Endothelial cell of umbilical vein (primary cell): ENCODE data around the gene LZIC. TPM values are rescaled to one million over a fixed set of nuclear protein-coding genes. Genes with fewer than 3 reads are reported as not detected.

Source experiments
- BruUV-seq: library from RNA; stranded (reverse); fragments of 400-500 nt; replicated peaks from 2 replicates; lab custom pipeline; 2021; lab: Mats Ljungman, UMichigan
- CTCF ChIA-PET: fragments of 300-600, 350-600 bp; sonication (Branson Sonifier 250); formaldehyde crosslinking; loops from one replicate; lab custom pipeline; 2021; ENCODE audit warnings: antibody characterized with exemption, inconsistent platforms; lab: Charles Lee
- POLR2A ChIA-PET: fragments of 300-600, 350-600 bp; sonication (Branson Sonifier 250); formaldehyde crosslinking; loops from one replicate; lab custom pipeline; 2021; ENCODE audit warnings: antibody characterized with exemption, inconsistent platforms; lab: Charles Lee
- DNase-seq: peaks from one replicate; pipeline ENCODE4 v3.0.0-alpha.2; 2011; ENCODE audit warnings: low read depth, low spot score
- FAIRE-seq: peaks from 2 replicates; lab custom pipeline; 2011; peaks lifted over from hg19 to GRCh38; lab: Jason Lieb, UNC
- H2AFZ ChIP-seq: 2 replicates; pipeline ENCODE4 v1.6.0; 2012; ENCODE audit warnings: low read depth, low read length, control low read depth, inconsistent platforms
- H3K27ac ChIP-seq: 2 replicates; pipeline ENCODE4 v1.5.1; 2011; ENCODE audit warnings: low read depth, mild to moderate bottlenecking, control low read depth, low read length, moderate library complexity; ENCODE audit not compliant: insufficient read depth
- H3K27me3 ChIP-seq, 2 experiments: 2 replicates each; pipeline versions ENCODE4 v1.6.0 to v1.6.1; 2011; ENCODE audit warnings: low read length in 2 of 2, mixed read lengths in 1 of 2; ENCODE audit not compliant: control insufficient read depth in 2 of 2, insufficient read depth in 2 of 2
- H3K36me3 ChIP-seq, 2 experiments: 2 replicates in 1 of 2; 3 replicates in 1 of 2; pipeline ENCODE4 v1.5.1; 2011; ENCODE audit warnings: low read length in 2 of 2, mild to moderate bottlenecking in 1 of 2, moderate library complexity in 1 of 2; ENCODE audit not compliant: control insufficient read depth in 2 of 2, insufficient read depth in 2 of 2; ENCODE audit errors: extremely low read depth in 1 of 2
- H3K4me1 ChIP-seq: 3 replicates; pipeline ENCODE4 v1.5.1; 2011; ENCODE audit warnings: mild to moderate bottlenecking, low read length; ENCODE audit not compliant: control insufficient read depth, insufficient read depth; ENCODE audit errors: extremely low read depth
- H3K4me2 ChIP-seq: 2 replicates; pipeline ENCODE4 v1.6.1; 2011; ENCODE audit warnings: low read length, control low read depth, mixed read lengths; ENCODE audit not compliant: insufficient read depth
- H3K4me3 ChIP-seq, 3 experiments: fragments of 200-600 bp in 1 of 3; sonication (generic), shearing (Covaris generic) in 1 of 3; replicated peaks in 1 of 3; 2 replicates each; pipeline ENCODE4 v1.5.1; 2011 to 2016; ENCODE audit warnings: control low read depth in 3 of 3, low read length in 3 of 3, mild to moderate bottlenecking in 2 of 3, inconsistent platforms in 1 of 3, low read depth in 1 of 3, moderate library complexity in 1 of 3; ENCODE audit not compliant: insufficient read depth in 1 of 3
- H3K79me2 ChIP-seq: 2 replicates; pipeline ENCODE4 v1.6.0; 2012; ENCODE audit warnings: low read length, inconsistent platforms; ENCODE audit not compliant: control insufficient read depth, insufficient read depth
- H3K9ac ChIP-seq: replicated peaks from 2 replicates; pipeline ENCODE3; 2011; ENCODE audit warnings: low read length, control low read depth; ENCODE audit not compliant: insufficient read depth; ENCODE audit errors: extremely low read depth
- H3K9me1 ChIP-seq: replicated peaks from 3 replicates; pipeline ENCODE4 v1.6.0; 2011; ENCODE audit warnings: mild to moderate bottlenecking, low read length; ENCODE audit not compliant: control insufficient read depth, insufficient read depth; ENCODE audit errors: extremely low read depth
- H3K9me3 ChIP-seq: replicated peaks from 2 replicates; pipeline ENCODE4 v1.5.1; 2012; ENCODE audit warnings: low read length, inconsistent platforms; ENCODE audit not compliant: control insufficient read depth, insufficient read depth
- H4K20me1 ChIP-seq: replicated peaks from 2 replicates; pipeline ENCODE3; 2011; ENCODE audit warnings: mild to moderate bottlenecking, low read length; ENCODE audit not compliant: control insufficient read depth, insufficient read depth; ENCODE audit errors: extremely low read depth
- CTCF ChIP-seq, 2 donors: IDR thresholded peaks; 1 replicate in 1 of 2; 2 replicates in 1 of 2; pipeline ENCODE4 v1.5.1; 2011; ENCODE audit warnings: low read length in 2 of 2, mild to moderate bottlenecking in 2 of 2, moderate library complexity in 2 of 2, control low read depth in 1 of 2, inconsistent platforms in 1 of 2, low read depth in 1 of 2; ENCODE audit not compliant: insufficient read depth in 1 of 2; ENCODE audit errors: extremely low read depth in 1 of 2
- EZH2 ChIP-seq: IDR thresholded peaks from 2 replicates; pipeline ENCODE4 v1.6.1; 2012; ENCODE audit warnings: borderline replicate concordance, low read depth, mild to moderate bottlenecking, moderate library complexity, low read length, inconsistent platforms; ENCODE audit not compliant: severe bottlenecking
- FOS ChIP-seq: IDR thresholded peaks from 2 replicates; pipeline ENCODE4 v1.6.1; 2011; ENCODE audit warnings: mild to moderate bottlenecking, low read length, moderate library complexity, borderline replicate concordance; ENCODE audit not compliant: insufficient read depth
- GATA2 ChIP-seq: IDR thresholded peaks from 2 replicates; pipeline ENCODE4 v1.7.0; 2011; ENCODE audit warnings: low read depth, mild to moderate bottlenecking, moderate library complexity, mixed read lengths, low read length; ENCODE audit not compliant: insufficient read length, insufficient read depth
- JUN ChIP-seq: IDR thresholded peaks from 2 replicates; pipeline ENCODE4 v1.6.1; 2011; ENCODE audit warnings: borderline replicate concordance, low read depth; ENCODE audit not compliant: insufficient read length, insufficient read depth
- MAX ChIP-seq: IDR thresholded peaks from 2 replicates; pipeline ENCODE4 v1.6.1; 2011; ENCODE audit not compliant: insufficient read depth, insufficient read length
- MYC ChIP-seq: IDR thresholded peaks from one replicate; pipeline ENCODE4 v1.6.1; 2011; ENCODE audit warnings: mild to moderate bottlenecking, low read depth, low read length
- POLR2A ChIP-seq: IDR thresholded peaks from 2 replicates; pipeline ENCODE4 v1.6.1; 2012; ENCODE audit warnings: low read depth, mild to moderate bottlenecking, control low read depth, low read length
- POLR2AphosphoS5 ChIP-seq: IDR thresholded peaks from 2 replicates; pipeline ENCODE4 v1.6.1; 2012; ENCODE audit warnings: low read depth, mild to moderate bottlenecking, control low read depth, low read length, moderate library complexity; ENCODE audit not compliant: insufficient read depth
- dilution Hi-C: fragments of 300-500 bp; cut with MboI; formaldehyde crosslinking; loops from one replicate; pipeline ENCODE4 v1.15.0; 2019; ENCODE audit warnings: low sequenced_read_pairs; ENCODE audit not compliant: extremely low pct_ligation_motif_present
- intact Hi-C: fragments of 100-400 bp; cut with micrococcal nuclease; formaldehyde crosslinking; loops from one replicate; pipeline ENCODE4 v1.10.0; 2022
- polyA plus RNA-seq, 4 experiments: library from polyadenylated mRNA; depleted of rRNA in 3 of 4; stranded (reverse) in 3 of 4; unstranded in 1 of 4; fragments of >200 nt; gene quantifications; 2 replicates each; pipeline versions ENCODE4 v1.2.1 to v1.2.3, GENCODE V29; 2011 to 2012; ENCODE audit warnings: missing spikeins in 1 of 4
- total RNA-seq: library from RNA; stranded (reverse); gene quantifications from 2 replicates; pipeline ENCODE4 v1.2.3, GENCODE V29; 2021

The LZIC gene
- total and polyA plus RNA-seq, 2 donors (not counting 3 experiments of a cell fraction or from before 2014, with no cell fraction given): 3.7 to 23.4 TPM

DNA sequence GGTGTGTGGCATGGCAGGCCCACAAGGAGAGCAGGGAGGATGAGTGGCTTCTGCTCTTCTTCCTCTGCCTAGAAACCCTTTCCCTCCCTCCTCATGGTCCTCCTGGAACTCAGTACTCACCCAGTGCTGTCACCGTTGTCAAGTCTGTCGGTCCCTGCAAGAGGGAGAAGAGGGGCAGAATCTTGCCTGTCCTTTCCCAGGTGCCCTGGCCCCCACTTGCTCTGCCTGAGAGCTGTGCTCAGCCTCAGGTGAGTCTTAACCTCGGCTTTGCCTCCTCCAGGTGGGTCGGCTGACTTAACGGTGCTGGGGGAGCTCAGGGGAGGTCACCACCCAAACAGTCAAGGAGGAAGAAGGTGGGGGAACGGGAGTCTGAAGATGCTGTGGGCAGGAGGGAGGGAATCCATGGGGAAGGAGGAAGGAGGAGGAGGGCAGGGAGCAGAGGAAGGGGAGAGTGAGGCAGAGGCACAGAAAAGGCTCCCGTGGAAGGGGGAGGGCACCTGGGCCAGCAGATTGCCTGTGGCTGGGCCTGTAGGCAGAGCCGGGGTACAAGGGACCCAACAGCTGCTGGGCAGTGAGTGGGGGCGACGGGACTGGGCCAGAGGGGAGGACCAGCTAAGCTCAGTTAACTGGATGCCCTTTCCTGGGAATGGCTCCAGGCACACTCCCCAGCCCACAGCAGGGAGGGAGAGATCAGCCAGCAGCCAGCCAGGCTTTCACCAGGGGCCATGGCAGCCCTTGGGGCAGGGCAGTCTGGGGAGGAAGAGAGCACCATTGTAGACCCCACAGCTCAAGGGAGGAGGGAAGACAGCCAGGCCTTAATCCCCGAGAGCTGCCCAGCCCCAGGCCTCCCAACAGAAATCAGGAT, 59.4 kb downstream of the LZIC start:
- no peak for FAIRE-seq
- Histone ChIP-seq H3K9ac (no peak overlapping the region), H3K4me1 (no peaks in the 10 kb centered on the region), H3K9me1 (no peaks in the 10 kb centered on the region), H2AFZ (no peak overlapping the region), H3K27me3 (no peaks in the 10 kb centered on the region), H3K4me3 (no peak overlapping the region), H3K4me2 (no peak overlapping the region), H3K79me2 (no peaks in the 10 kb centered on the region), H3K36me3 (peaks cover 0 to 2% of the 10 kb centered on the region in 2 experiments), H3K27ac (no peak overlapping the region), H4K20me1 (no peaks in the 10 kb centered on the region), H3K9me3 (no peaks in the 10 kb centered on the region)
- no TSS peak for BruUV-seq
- ChIA-PET CTCF (interaction anchor here (0.8 to 1.6 kb wide), 2 partner anchors 30 to 59 kb away, joined by 3 to 4 read pairs; partner anchors contain the start of genes LZIC and NMNAT1), POLR2A (interaction anchor here (0.6 kb wide), 2 partner anchors 49 to 265 kb away, joined by 3 to 4 read pairs; no protein-coding TSS in a partner anchor)
- intact Hi-C loops: no loop called here
- no peak for TF ChIP-seq FOS
- TF ChIP-seq MAX: no peak
- TF ChIP-seq POLR2A: no peak
- no peak for TF ChIP-seq CTCF (IDR thresholded peaks at IDR 0.05; ENCODE audit: extremely low read depth in 1 of 2, insufficient read depth in 1 of 2, low read depth in 1 of 2, low read length in 2 of 2)
- no peak for TF ChIP-seq GATA2
- no peak for TF ChIP-seq POLR2AphosphoS5
- no peak for TF ChIP-seq JUN
- TF ChIP-seq MYC: no peak
- TF ChIP-seq EZH2: no peak
- no peak for DNase-seq
- dilution Hi-C loops: no loop called here
